A549 (cell line): ENCODE data around the gene TMPRSS11B. TPM values are rescaled to one million over a fixed set of nuclear protein-coding genes. Genes with fewer than 3 reads are reported as not detected.

ENCODE experiments used
- ATAC-seq, 2 experiments: fragments of 200-7000 bp in 1 of 2; fragments of >200 bp in 1 of 2; cut with Nextera tagmentation in 1 of 2; cut with Tn5 transposase in 1 of 2; 3 replicates each; pipeline versions ENCODE4 v1.8.0 to v1.9.1; 2018 to 2020; ENCODE audit warnings: mild to moderate bottlenecking in 1 of 2, moderate library complexity in 1 of 2
- CTCF ChIA-PET: fragments of 300-600 bp; sonication (Branson Sonifier 250); formaldehyde crosslinking; extraction: SDS; loops from one replicate; lab custom pipeline; 2021; ENCODE audit warnings: antibody characterized with exemption, inconsistent platforms; lab: Yijun Ruan, JAX
- POLR2A ChIA-PET: fragments of 350-600 bp; formaldehyde crosslinking; extraction: SDS; loops from one replicate; lab custom pipeline; 2021; ENCODE audit warnings: antibody characterized with exemption, inconsistent platforms; lab: Yijun Ruan, JAX
- DNase-seq, 2 experiments: peaks; one replicate each; pipeline versions ENCODE4 v3.0.0 to v3.0.0-alpha.2; 2011 to 2016; ENCODE audit warnings: low read depth in 1 of 2, low spot score in 1 of 2
- FAIRE-seq: peaks from 2 replicates; lab custom pipeline; 2011; peaks lifted over from hg19 to GRCh38; lab: Jason Lieb, UNC
- H3K27ac ChIP-seq, 2 experiments: fragments of >200 bp; sonication (Bioruptor Twin); formaldehyde crosslinking; 3 replicates each; pipeline ENCODE4 v1.5.1; 2016 to 2017
- H3K4me1 ChIP-seq: fragments of >200 bp; sonication (Bioruptor Twin); formaldehyde crosslinking; 3 replicates; pipeline ENCODE4 v1.6.1; 2016
- H3K4me2 ChIP-seq: fragments of >200 bp; sonication (Bioruptor Twin); formaldehyde crosslinking; 3 replicates; pipeline ENCODE4 v1.6.1; 2016
- H3K4me3 ChIP-seq: fragments of >200 bp; sonication (Bioruptor Twin); formaldehyde crosslinking; 3 replicates; pipeline ENCODE4 v1.5.1; 2016
- H3K9me3 ChIP-seq: fragments of >200 bp; sonication (Bioruptor Twin); formaldehyde crosslinking; 3 replicates; pipeline ENCODE4 v1.6.1; 2016
- CBX2 ChIP-seq: fragments of 200-600 bp; sonication (generic); IDR thresholded peaks from 2 replicates; pipeline ENCODE4 v1.6.1; 2016; ENCODE audit warnings: low read depth, mild to moderate bottlenecking, borderline replicate concordance
- CBX8 ChIP-seq: fragments of 200-600 bp; sonication (generic); IDR thresholded peaks from 2 replicates; pipeline ENCODE4 v1.6.1; 2016
- CEBPB ChIP-seq, 2 experiments: fragments of >200 bp in 1 of 2; sonication (Bioruptor Twin) in 1 of 2; formaldehyde crosslinking in 1 of 2; IDR thresholded peaks; 2 replicates each; pipeline ENCODE4 v1.6.1; 2012 to 2016
- EP300 ChIP-seq, 2 experiments: fragments of >200 bp; sonication (Bioruptor Twin); formaldehyde crosslinking; IDR thresholded peaks; 2 replicates in 1 of 2; 3 replicates in 1 of 2; pipeline ENCODE4 v1.6.1; 2016 to 2017
- ESRRA ChIP-seq: fragments of 150-350 bp; IDR thresholded peaks from 2 replicates; pipeline ENCODE4 v1.6.1; 2014; ENCODE audit warnings: mild to moderate bottlenecking, low read length, borderline replicate concordance
- FOSB ChIP-seq: fragments of 250-450 bp; sonication (Bioruptor Pico); IDR thresholded peaks from 2 replicates; pipeline ENCODE4 v1.5.0; 2020; ENCODE audit warnings: mild to moderate bottlenecking, moderate library complexity
- HDAC2 ChIP-seq: fragments of 200-600 bp; sonication (generic); IDR thresholded peaks from 2 replicates; pipeline ENCODE4 v1.6.1; 2016
- HEYL ChIP-seq: fragments of 250-450 bp; sonication (Bioruptor Pico); IDR thresholded peaks from 2 replicates; pipeline ENCODE4 v1.8.0; 2021; ENCODE audit warnings: mild to moderate bottlenecking, moderate library complexity
- HOXB13 ChIP-seq: fragments of 250-450 bp; sonication (Bioruptor Pico); IDR thresholded peaks from 2 replicates; pipeline ENCODE4 v1.5.0; 2020; ENCODE audit warnings: low read depth, mild to moderate bottlenecking, moderate library complexity
- JUN ChIP-seq, 2 experiments: fragments of >200 bp; sonication (Bioruptor Twin); formaldehyde crosslinking; IDR thresholded peaks; 2 replicates in 1 of 2; 3 replicates in 1 of 2; pipeline ENCODE4 v1.6.1; 2016 to 2017
- KDM5A ChIP-seq: fragments of 200-600 bp; sonication (generic); IDR thresholded peaks from 2 replicates; pipeline ENCODE4 v1.6.1; 2016; ENCODE audit warnings: antibody characterized with exemption, mild to moderate bottlenecking
- MAFK ChIP-seq: fragments of 450-650 bp; IDR thresholded peaks from 2 replicates; pipeline ENCODE4 v1.6.1; 2014; ENCODE audit not compliant: partially characterized antibody
- MAX ChIP-seq: IDR thresholded peaks from 2 replicates; pipeline ENCODE4 v1.6.1; 2012
- MAZ ChIP-seq: fragments of 150-350 bp; IDR thresholded peaks from 2 replicates; pipeline ENCODE4 v1.6.1; 2014; ENCODE audit warnings: antibody characterized with exemption, low read depth, low read length, borderline replicate concordance
- MYC ChIP-seq: IDR thresholded peaks from 2 replicates; pipeline ENCODE4 v1.6.1; 2012; ENCODE audit warnings: mild to moderate bottlenecking, inconsistent platforms, low read length, improper control_type of control experiment, borderline replicate concordance
- NFE2L2 ChIP-seq: fragments of 150-350 bp; conservative IDR thresholded peaks from 2 replicates; pipeline ENCODE4 v1.6.1; 2014; ENCODE audit warnings: low read length
- NR3C1 ChIP-seq: fragments of >200 bp; sonication (Bioruptor Twin); formaldehyde crosslinking; IDR thresholded peaks from 3 replicates; pipeline ENCODE4 v1.6.1; 2017
- PHF8 ChIP-seq: fragments of 200-600 bp; sonication (generic); IDR thresholded peaks from 2 replicates; pipeline ENCODE4 v1.6.1; 2016; ENCODE audit warnings: low read depth, mild to moderate bottlenecking, antibody characterized with exemption, moderate library complexity, borderline replicate concordance
- RAD21 ChIP-seq, 2 experiments: fragments of >200 bp in 1 of 2; sonication (Bioruptor Twin) in 1 of 2; formaldehyde crosslinking in 1 of 2; IDR thresholded peaks in 1 of 2; conservative IDR thresholded peaks in 1 of 2; 2 replicates in 1 of 2; 3 replicates in 1 of 2; pipeline ENCODE4 v1.6.1; 2012 to 2018; ENCODE audit warnings: inconsistent platforms in 1 of 2
- RARB ChIP-seq: fragments of 250-450 bp; sonication (Bioruptor Pico); IDR thresholded peaks from 2 replicates; pipeline ENCODE4 v1.8.0; 2021; ENCODE audit warnings: mild to moderate bottlenecking, moderate library complexity
- RCOR1 ChIP-seq: fragments of 150-350 bp; IDR thresholded peaks from 2 replicates; pipeline ENCODE4 v1.6.1; 2014; ENCODE audit warnings: antibody characterized with exemption, low read length, low read depth
- REST ChIP-seq: fragments of 200-600 bp; sonication (generic); IDR thresholded peaks from 2 replicates; pipeline ENCODE4 v1.6.1; 2016; ENCODE audit warnings: antibody characterized with exemption, mild to moderate bottlenecking, moderate library complexity
- RFX5 ChIP-seq: fragments of 450-650 bp; IDR thresholded peaks from 2 replicates; pipeline ENCODE4 v1.7.1; 2014; ENCODE audit warnings: antibody characterized with exemption, mild to moderate bottlenecking, moderate library complexity
- SREBF2 ChIP-seq: fragments of 450-650 bp; IDR thresholded peaks from 2 replicates; pipeline ENCODE4 v1.6.1; 2014; ENCODE audit warnings: mild to moderate bottlenecking, moderate library complexity
- TP53 ChIP-seq: fragments of 250-450 bp; sonication (Bioruptor Pico); IDR thresholded peaks from 2 replicates; pipeline ENCODE4 v1.5.0; 2021; ENCODE audit warnings: mild to moderate bottlenecking, moderate library complexity
- USF2 ChIP-seq: fragments of 450-650 bp; IDR thresholded peaks from 2 replicates; pipeline ENCODE4 v1.6.1; 2014; ENCODE audit warnings: antibody characterized with exemption
- ZC3H11A ChIP-seq: fragments of 450-650 bp; IDR thresholded peaks from 2 replicates; pipeline ENCODE4 v1.6.1; 2014; ENCODE audit warnings: antibody characterized with exemption, mild to moderate bottlenecking
- ZSCAN20 ChIP-seq: fragments of 250-450 bp; sonication (Bioruptor Pico); IDR thresholded peaks from 2 replicates; pipeline ENCODE4 v1.8.0; 2022; ENCODE audit warnings: mild to moderate bottlenecking, moderate library complexity
- WGBS: methylation state at CpG from one replicate; pipeline ENCODE4 v1.1.6; 2017; ENCODE audit errors: missing lambda C conversion rate; 5-methylcytosine and 5-hydroxymethylcytosine counted together
- polyA plus RNA-seq, 4 experiments: library from polyadenylated mRNA; depleted of rRNA in 3 of 4; stranded (reverse); fragments of >200 nt; fragmentation: RNase III in 1 of 4; extraction: RNeasy Plus Mini Kit Qiagen cat#74134 plus additional on column Dnase treatment in 1 of 4; gene quantifications; 2 replicates in 3 of 4; 3 replicates in 1 of 4; pipeline ENCODE4 v1.2.3, GENCODE V29; 2011 to 2017
- TF ChIP-seq, protein P1 (sequence below): fragments of >200 bp; sonication (Bioruptor Twin); formaldehyde crosslinking; IDR thresholded peaks from 2 replicates; pipeline ENCODE4 v1.6.1; 2016
- TF ChIP-seq, protein P2 (sequence below): IDR thresholded peaks from 2 replicates; pipeline ENCODE4 v1.6.1; 2012

The TMPRSS11B gene
- polyA plus RNA-seq, 2 of the 4 experiments (the other 2 are of a cell fraction): not detected

DNA sequence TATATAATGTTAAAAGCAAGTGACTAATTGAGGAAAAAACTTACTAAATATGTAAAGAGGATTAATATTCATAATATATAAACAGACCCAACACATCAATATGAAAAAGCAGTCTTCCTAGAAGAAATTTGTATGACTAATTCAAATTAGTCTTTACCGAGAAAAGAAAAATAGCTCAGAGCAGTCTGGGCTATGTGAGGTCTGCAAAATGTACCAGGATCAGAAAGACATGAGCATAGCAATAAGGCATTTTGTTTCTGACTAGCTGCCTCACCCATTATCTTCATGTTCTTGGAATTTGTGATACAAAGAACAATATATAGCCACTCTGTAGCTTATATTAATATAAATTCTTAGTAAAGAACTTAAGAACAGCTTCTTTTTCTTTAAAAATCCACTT is 13.7 kb upstream of the TMPRSS11B start:
- no peak for FAIRE-seq
- 92% methylated on average over 1 of the region's 1 CpG for WGBS
- Histone ChIP-seq H3K4me3 (no peak overlapping the region), H3K9me3 (no peaks in the 10 kb centered on the region), H3K4me2 (no peak overlapping the region), H3K4me1 (no peaks in the 10 kb centered on the region), H3K27ac (no peak overlapping the region)
- DNase-seq: no peak
- ChIA-PET POLR2A (no interaction called here), CTCF (interaction anchor here (0.6 to 1.4 kb wide), 3 partner anchors 13 to 751 kb away, joined by 3 to 4 read pairs (median 3); no protein-coding TSS in a partner anchor)
- ATAC-seq: no peak
- TF ChIP-seq JUN (IDR thresholded peaks at IDR 0.05) (no peak), RARB (no peak), CBX8 (no peak), FOSB (CRISPR knock-in tag) (no peak), MYC (no peak), ZC3H11A (no peak), TP53 (CRISPR knock-in tag) (no peak), HOXB13 (CRISPR knock-in tag) (no peak), NFE2L2 (no peak), MAZ (no peak), CBX2 (no peak), RAD21 (conservative IDR thresholded peaks at IDR 0.05 in 1 of 2, IDR thresholded peaks at IDR 0.05 in 1 of 2) (no peak), MAX (no peak), RFX5 (no peak)
- TF ChIP-seq, protein P1, sequence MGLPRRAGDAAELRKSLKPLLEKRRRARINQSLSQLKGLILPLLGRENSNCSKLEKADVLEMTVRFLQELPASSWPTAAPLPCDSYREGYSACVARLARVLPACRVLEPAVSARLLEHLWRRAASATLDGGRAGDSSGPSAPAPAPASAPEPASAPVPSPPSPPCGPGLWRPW: no peak
- TF ChIP-seq, protein P2, sequence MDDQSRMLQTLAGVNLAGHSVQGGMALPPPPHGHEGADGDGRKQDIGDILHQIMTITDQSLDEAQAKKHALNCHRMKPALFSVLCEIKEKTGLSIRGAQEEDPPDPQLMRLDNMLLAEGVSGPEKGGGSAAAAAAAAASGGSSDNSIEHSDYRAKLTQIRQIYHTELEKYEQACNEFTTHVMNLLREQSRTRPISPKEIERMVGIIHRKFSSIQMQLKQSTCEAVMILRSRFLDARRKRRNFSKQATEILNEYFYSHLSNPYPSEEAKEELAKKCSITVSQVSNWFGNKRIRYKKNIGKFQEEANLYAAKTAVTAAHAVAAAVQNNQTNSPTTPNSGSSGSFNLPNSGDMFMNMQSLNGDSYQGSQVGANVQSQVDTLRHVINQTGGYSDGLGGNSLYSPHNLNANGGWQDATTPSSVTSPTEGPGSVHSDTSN: no peak

DNA sequence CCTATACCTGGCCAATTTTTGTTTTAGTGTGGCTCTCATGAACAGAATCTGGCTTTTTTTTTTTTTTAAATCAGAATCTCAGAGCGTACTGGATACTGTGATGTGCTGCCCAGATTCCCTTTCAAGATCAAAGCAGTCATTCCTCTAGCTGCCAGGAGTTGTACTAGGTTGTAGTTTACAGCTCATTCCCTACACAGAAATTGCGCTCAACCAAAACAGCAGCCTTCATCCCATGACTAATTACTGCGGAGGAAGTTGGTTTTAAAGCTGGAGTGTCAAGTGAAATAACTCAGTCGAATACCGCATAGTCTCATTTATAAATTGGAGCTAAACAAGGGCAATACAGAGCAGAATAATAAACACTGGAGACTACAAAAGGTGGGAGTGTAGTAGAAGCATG is 12.2 kb upstream of the TMPRSS11B start:
- no peak overlapping the region for H3K4me3 ChIP-seq
- POLR2A ChIA-PET: no interaction called here
- no peaks in the 10 kb centered on the region for H3K9me3 ChIP-seq
- WGBS: 78% methylated on average over 5 of the region's 5 CpGs
- H3K4me1 ChIP-seq: no peaks in the 10 kb centered on the region
- FAIRE-seq: no peak
- no peak for ATAC-seq
- no peak overlapping the region for H3K27ac ChIP-seq
- no peak for DNase-seq
- CTCF ChIA-PET: no interaction called here
- no peak overlapping the region for H3K4me2 ChIP-seq
- TF ChIP-seq SREBF2: no peak
- no peak for TF ChIP-seq ESRRA
- no peak for TF ChIP-seq TP53 (CRISPR knock-in tag)
- no peak for TF ChIP-seq ZC3H11A
- TF ChIP-seq EP300 (IDR thresholded peaks at IDR 0.05): no peak
- no peak for TF ChIP-seq HDAC2
- TF ChIP-seq RAD21 (conservative IDR thresholded peaks at IDR 0.05 in 1 of 2, IDR thresholded peaks at IDR 0.05 in 1 of 2): no peak
- no peak for TF ChIP-seq CEBPB (IDR thresholded peaks at IDR 0.05)
- TF ChIP-seq MYC: no peak
- TF ChIP-seq PHF8: no peak
- TF ChIP-seq MAFK: no peak
- TF ChIP-seq JUN (IDR thresholded peaks at IDR 0.05): no peak
- no peak for TF ChIP-seq ZSCAN20 (CRISPR knock-in tag)
- no peak for TF ChIP-seq NR3C1
- TF ChIP-seq HEYL (CRISPR knock-in tag): no peak
- no peak for TF ChIP-seq RCOR1
- TF ChIP-seq USF2: no peak
- no peak for TF ChIP-seq REST
- TF ChIP-seq KDM5A: no peak
- TF ChIP-seq, all 56 proteins: peak for 0
